Smooth muscle cell (in vitro differentiated cells): ENCODE results near the gene RPS10. TPM values are rescaled to one million over a fixed set of nuclear protein-coding genes. Genes with fewer than 3 reads are reported as not detected.
"Not testable (repeated sequence)": the region's sequence is repeated elsewhere in the genome, so short reads cannot be mapped to it uniquely, and the experiment has no call there.

ENCODE experiments used
- DNase-seq: peaks from one replicate; lab custom pipeline; 2025; ENCODE audit not compliant: unreplicated experiment; lab: John Stamatoyannopoulos, UW
- H2AFZ ChIP-seq: fragments of 200-600 bp; sonication (generic); 2 replicates; pipeline ENCODE4 v1.6.0; 2016; ENCODE audit warnings: antibody characterized with exemption, low read depth, mild to moderate bottlenecking
- H3F3A ChIP-seq: fragments of 200-600 bp; sonication (generic); 2 replicates; pipeline ENCODE4 v1.6.0; 2017; ENCODE audit warnings: antibody characterized with exemption, low read depth
- H3K27ac ChIP-seq: fragments of 200-600 bp; sonication (generic); 2 replicates; pipeline ENCODE4 v1.5.1; 2016; ENCODE audit warnings: low read depth, mild to moderate bottlenecking
- H3K27me3 ChIP-seq: fragments of 200-600 bp; sonication (generic); 2 replicates; pipeline ENCODE4 v1.6.1; 2016; ENCODE audit warnings: low read depth, mild to moderate bottlenecking
- H3K36me3 ChIP-seq: fragments of 200-600 bp; sonication (generic); 2 replicates; pipeline ENCODE4 v1.5.1; 2016; ENCODE audit warnings: low read depth
- H3K4me1 ChIP-seq: fragments of 200-600 bp; sonication (generic); 2 replicates; pipeline ENCODE4 v1.5.1; 2016; ENCODE audit warnings: low read depth
- H3K4me2 ChIP-seq: fragments of 200-600 bp; sonication (generic); 2 replicates; pipeline ENCODE4 v1.6.0; 2016; ENCODE audit warnings: mild to moderate bottlenecking
- H3K4me3 ChIP-seq: fragments of 200-600 bp; sonication (generic); 2 replicates; pipeline ENCODE4 v1.5.1; 2016; ENCODE audit warnings: mild to moderate bottlenecking
- H3K79me2 ChIP-seq: fragments of 200-600 bp; sonication (generic); 2 replicates; pipeline ENCODE4 v1.6.0; 2016; ENCODE audit warnings: low read depth, mild to moderate bottlenecking
- H3K9ac ChIP-seq: fragments of 200-600 bp; sonication (generic); 2 replicates; pipeline ENCODE4 v1.6.0; 2016; ENCODE audit warnings: low read depth
- H3K9me3 ChIP-seq: fragments of 200-600 bp; sonication (generic); replicated peaks from 2 replicates; pipeline ENCODE4 v1.5.1; 2016; ENCODE audit warnings: low read depth
- H4K20me1 ChIP-seq: fragments of 200-600 bp; sonication (generic); 2 replicates; pipeline ENCODE4 v1.6.0; 2016; ENCODE audit warnings: low read depth
- WGBS: methylation state at CpG from one replicate; pipeline ENCODE4 v1.1.7; 2016; ENCODE audit warnings: low lambda C conversion rate; 5-methylcytosine and 5-hydroxymethylcytosine counted together
- polyA plus RNA-seq: library from polyadenylated mRNA; unstranded; fragments of >200 nt; fragmentation: Nextera tagmentation; extraction: Ambion mirVana; gene quantifications from 2 replicates; pipeline ENCODE4 v1.2.1, GENCODE V29; 2016
- total RNA-seq: library from RNA; depleted of rRNA; stranded (reverse); fragments of >200 nt; gene quantifications from 2 replicates; pipeline ENCODE4 v1.2.3, GENCODE V29; 2014
- TF ChIP-seq, protein P1 (sequence below): fragments of 200-600 bp; sonication (generic); IDR thresholded peaks from 2 replicates; pipeline ENCODE4 v1.5.1; 2017; ENCODE audit warnings: borderline replicate concordance, mild to moderate bottlenecking, antibody characterized with exemption; ENCODE audit not compliant: insufficient read depth, poor library complexity, severe bottlenecking

The RPS10 gene
- total and polyA plus RNA-seq, 2 experiments from 2014 or later = 660 to 2,498 TPM

DNA sequence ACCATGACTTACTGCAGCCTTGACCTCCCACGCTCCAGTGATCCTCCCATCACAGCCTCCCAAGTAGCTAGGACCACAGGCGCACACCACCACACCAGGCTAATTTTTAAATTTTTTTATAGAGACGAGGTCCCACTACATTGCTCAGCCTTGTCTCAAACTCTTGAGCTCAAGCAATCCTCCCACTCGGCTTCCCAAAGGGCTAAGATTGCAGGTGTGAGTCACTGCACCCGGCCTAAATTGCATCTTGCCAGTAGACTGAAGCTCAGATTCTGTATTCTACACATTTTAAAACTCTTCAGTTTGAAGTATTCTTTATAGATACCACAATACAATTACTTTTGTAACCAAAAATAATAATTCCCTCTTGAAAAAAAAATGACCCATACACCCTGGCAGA, 44.8 kb downstream of the RPS10 start:
- Histone ChIP-seq H3K79me2 (peaks cover 62% of the 10 kb centered on the region), H3K9me3 (no peaks in the 10 kb centered on the region), H3K4me1 (peaks cover 6% of the 10 kb centered on the region), H2AFZ (no peak overlapping the region), H3K36me3 (no peaks in the 10 kb centered on the region), H3K4me3 (no peak overlapping the region), H4K20me1 (peaks cover 54% of the 10 kb centered on the region), H3K27me3 (no peaks in the 10 kb centered on the region), H3K4me2 (no peak overlapping the region), H3K27ac (no peak overlapping the region), H3F3A (peaks cover 13% of the 10 kb centered on the region), H3K9ac (no peak overlapping the region)
- WGBS = 78% methylated on average over 5 of the region's 5 CpGs
- TF ChIP-seq, protein P1, sequence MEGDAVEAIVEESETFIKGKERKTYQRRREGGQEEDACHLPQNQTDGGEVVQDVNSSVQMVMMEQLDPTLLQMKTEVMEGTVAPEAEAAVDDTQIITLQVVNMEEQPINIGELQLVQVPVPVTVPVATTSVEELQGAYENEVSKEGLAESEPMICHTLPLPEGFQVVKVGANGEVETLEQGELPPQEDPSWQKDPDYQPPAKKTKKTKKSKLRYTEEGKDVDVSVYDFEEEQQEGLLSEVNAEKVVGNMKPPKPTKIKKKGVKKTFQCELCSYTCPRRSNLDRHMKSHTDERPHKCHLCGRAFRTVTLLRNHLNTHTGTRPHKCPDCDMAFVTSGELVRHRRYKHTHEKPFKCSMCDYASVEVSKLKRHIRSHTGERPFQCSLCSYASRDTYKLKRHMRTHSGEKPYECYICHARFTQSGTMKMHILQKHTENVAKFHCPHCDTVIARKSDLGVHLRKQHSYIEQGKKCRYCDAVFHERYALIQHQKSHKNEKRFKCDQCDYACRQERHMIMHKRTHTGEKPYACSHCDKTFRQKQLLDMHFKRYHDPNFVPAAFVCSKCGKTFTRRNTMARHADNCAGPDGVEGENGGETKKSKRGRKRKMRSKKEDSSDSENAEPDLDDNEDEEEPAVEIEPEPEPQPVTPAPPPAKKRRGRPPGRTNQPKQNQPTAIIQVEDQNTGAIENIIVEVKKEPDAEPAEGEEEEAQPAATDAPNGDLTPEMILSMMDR = no peak
- no peak for DNase-seq

DNA sequence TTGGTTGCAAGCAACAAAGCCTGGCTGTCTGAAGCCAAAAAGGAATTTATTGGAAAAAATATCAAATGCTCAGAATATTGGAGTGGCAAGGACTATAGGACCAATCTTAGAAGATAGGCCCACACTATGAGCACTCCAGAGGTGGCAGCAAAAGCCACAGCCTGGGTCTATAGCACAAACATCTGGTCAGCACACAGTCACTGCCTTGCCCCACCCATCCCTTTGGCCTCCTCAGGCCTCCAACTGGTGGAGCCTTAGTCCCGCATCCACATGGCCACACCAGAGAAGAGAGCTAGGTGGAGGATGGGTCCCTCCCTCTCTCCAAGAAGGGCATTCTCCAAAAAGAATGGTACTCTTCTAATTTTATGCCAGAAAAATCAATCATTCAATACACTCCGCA, 47.4 kb downstream of the RPS10 start:
- H3K9me3 ChIP-seq = no peaks in the 10 kb centered on the region
- WGBS = 96% methylated on average over 2 of the region's 2 CpGs
- no peaks in the 10 kb centered on the region for H3K4me1 ChIP-seq
- no peaks in the 10 kb centered on the region for H3K27me3 ChIP-seq
- TF ChIP-seq, protein P1 = no peak
- H3K9ac ChIP-seq = no peak overlapping the region
- H3K27ac ChIP-seq = no peak overlapping the region
- peaks cover 77% of the 10 kb centered on the region for H3K79me2 ChIP-seq
- H3K36me3 ChIP-seq = no peaks in the 10 kb centered on the region
- no peak overlapping the region for H3K4me2 ChIP-seq
- no peak overlapping the region for H3K4me3 ChIP-seq
- DNase-seq = no peak
- no peak overlapping the region for H2AFZ ChIP-seq
- H4K20me1 ChIP-seq = peaks cover 60% of the 10 kb centered on the region
- H3F3A ChIP-seq = peaks cover 6% of the 10 kb centered on the region

GRCh38 chr6:34377984-34378383, 47.9 kb downstream of the RPS10 start:
- Histone ChIP-seq H3K4me3 (no peak overlapping the region), H3K79me2 (peaks cover 77% of the 10 kb centered on the region), H4K20me1 (peaks cover 60% of the 10 kb centered on the region), H3K9ac (no peak overlapping the region), H3K36me3 (no peaks in the 10 kb centered on the region), H3K27ac (no peak overlapping the region), H3K4me2 (no peak overlapping the region), H2AFZ (no peak overlapping the region), H3F3A (peaks cover 5% of the 10 kb centered on the region), H3K27me3 (no peaks in the 10 kb centered on the region), H3K9me3 (no peaks in the 10 kb centered on the region), H3K4me1 (no peaks in the 10 kb centered on the region)
- TF ChIP-seq, protein P1 = no peak
- DNase-seq = no peak
- 81% methylated on average over 5 of the region's 5 CpGs for WGBS

GRCh38 chr6:34377571-34377970, 48.3 kb downstream of the RPS10 start:
- H4K20me1 ChIP-seq = peaks cover 60% of the 10 kb centered on the region

More at GRCh38 chr6:34377571-34377970, 48.3 kb downstream of the RPS10 start:
- H3K27ac ChIP-seq, H3F3A ChIP-seq, H3K4me1 ChIP-seq, DNase-seq, H3K36me3 ChIP-seq, H3K4me2 ChIP-seq, H3K4me3 ChIP-seq, H3K9me3 ChIP-seq, H2AFZ ChIP-seq, H3K9ac ChIP-seq, H3K27me3 ChIP-seq: not testable (repeated sequence)
- WGBS = 79% methylated on average over 5 of the region's 5 CpGs
- peaks cover 80% of the 10 kb centered on the region for H3K79me2 ChIP-seq
